ENCODE results near the gene ROR1.

- TF ChIP-seq ZNF8 (CRISPR knock-in tag; IDR thresholded peaks at IDR 0.05) (no peak), TCF4 (CRISPR knock-in tag; IDR thresholded peaks at IDR 0.05; ENCODE audit: borderline replicate concordance) (no peak), PATZ1 (CRISPR knock-in tag; IDR thresholded peaks at IDR 0.05; ENCODE audit: borderline replicate concordance) (no peak), ZFP3 (CRISPR knock-in tag; IDR thresholded peaks at IDR 0.05) (no peak), RARB (CRISPR knock-in tag; IDR thresholded peaks at IDR 0.05) (no peak), ESRRG (CRISPR knock-in tag; IDR thresholded peaks at IDR 0.05) (no peak), ZNF565 (CRISPR knock-in tag; conservative IDR thresholded peaks at IDR 0.05; ENCODE audit: low read depth) (no peak), POU6F1 (CRISPR knock-in tag; IDR thresholded peaks at IDR 0.05; ENCODE audit: borderline replicate concordance, low read depth) (no peak), SNAI2 (CRISPR knock-in tag; IDR thresholded peaks at IDR 0.05) (no peak), ZC3H10 (CRISPR knock-in tag; IDR thresholded peaks at IDR 0.05) (no peak), ISL1 (CRISPR knock-in tag; IDR thresholded peaks at IDR 0.05) (no peak), ZNF70 (CRISPR knock-in tag; IDR thresholded peaks at IDR 0.05) (no peak)
These were observed 174.1 kb downstream of the ROR1 start for GRCh38 chr1:63947904-63948303.

Data from SK-N-SH treated with all-trans-retinoic acid at 6 μM for 48 hours (cell line).